Stimulated activated CD8-positive, alpha-beta memory T cell treated with anti-CD3 and anti-CD28 coated beads, Interleukin-15, amount 100 ng/mL, for 1 hour (primary cell): ENCODE measurements around the gene STAG3.
"Not testable (repeated sequence)": the region's sequence is repeated elsewhere in the genome, so short reads cannot be mapped to it uniquely, and the experiment has no call there.

Source experiments
- DNase-seq: peaks from one replicate; pipeline ENCODE4 v3.0.0-alpha.2; 2020; ENCODE audit warnings: low read depth

The STAG3 gene

DNA sequence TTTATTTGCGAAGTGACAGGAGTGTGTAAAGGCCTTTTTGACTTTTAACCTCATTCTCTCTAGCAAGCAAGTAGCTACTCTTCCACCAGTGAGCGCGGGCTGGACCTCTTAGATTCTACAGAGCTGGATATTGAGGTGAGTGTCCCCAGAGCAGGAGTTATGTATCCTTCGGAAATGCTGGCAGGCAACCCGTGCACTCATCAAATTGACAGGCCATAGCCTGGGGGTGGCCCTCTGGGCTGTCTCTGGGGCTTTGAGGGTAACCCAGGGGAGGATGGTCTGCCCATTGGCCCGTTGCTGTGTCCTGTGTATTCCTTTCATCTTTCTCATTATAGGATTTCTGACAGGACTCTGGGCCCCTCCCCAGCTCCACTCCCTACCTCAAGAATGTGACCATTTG lies 36.0 kb downstream of the STAG3 start:
- no peak for DNase-seq

DNA sequence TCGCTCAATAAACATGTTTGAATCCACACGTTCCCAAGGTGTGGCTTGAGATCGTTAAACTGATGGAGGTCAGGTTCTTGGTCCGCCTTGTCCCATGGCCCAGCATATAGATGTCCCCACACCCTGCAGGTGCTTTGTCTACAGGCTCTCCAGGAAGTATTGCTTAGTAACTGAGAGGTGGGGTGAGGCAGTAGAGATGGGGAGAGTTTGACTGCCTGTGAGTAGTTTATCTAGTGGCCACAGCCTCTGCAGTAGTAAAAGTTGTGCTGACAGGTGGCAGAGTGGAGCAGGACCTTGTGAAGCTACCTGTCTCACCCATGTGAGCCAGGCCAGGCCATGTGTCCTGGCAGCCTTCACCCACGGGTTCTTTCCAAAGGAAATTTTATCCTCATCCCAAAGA lies 36.6 kb downstream of the STAG3 start:
- DNase-seq: not testable (repeated sequence)

- DNase-seq: no peak
These were observed 38.2 kb downstream of the STAG3 start for GRCh38 chr7:100215895-100216294.

DNA sequence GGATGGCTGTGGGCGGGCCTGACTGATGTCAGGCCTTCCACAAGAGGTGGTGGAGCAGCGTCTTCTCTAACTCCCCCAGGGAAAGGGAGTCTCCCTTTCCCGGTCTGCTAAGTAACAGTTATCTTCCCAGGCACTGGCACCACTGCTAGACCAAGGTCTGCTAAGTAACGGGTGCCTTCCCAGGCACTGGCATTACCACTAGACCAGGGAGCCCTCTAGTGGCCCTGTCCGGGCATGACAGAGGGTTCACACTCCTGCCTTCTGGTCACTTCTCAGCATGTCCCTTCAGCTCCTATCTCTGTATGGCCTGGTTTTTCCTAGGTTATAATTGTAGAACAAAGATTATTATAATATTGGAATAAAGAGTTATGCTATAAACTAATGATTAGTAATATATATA lies 40.2 kb downstream of the STAG3 start:
- peak; percentile 74 for DNase-seq

- DNase-seq: no peak
These were observed 41.6 kb downstream of the STAG3 start for GRCh38 chr7:100219271-100219737.

- not testable (repeated sequence) for DNase-seq
These were observed 42.3 kb downstream of the STAG3 start, which contains the start of gene PVRIG for GRCh38 chr7:100219801-100220585. Gene PVRIG, plus strand, starts transcription at chr7:100219949. Its CDS starts 22 bp downstream, at chr7:100219971.

DNA sequence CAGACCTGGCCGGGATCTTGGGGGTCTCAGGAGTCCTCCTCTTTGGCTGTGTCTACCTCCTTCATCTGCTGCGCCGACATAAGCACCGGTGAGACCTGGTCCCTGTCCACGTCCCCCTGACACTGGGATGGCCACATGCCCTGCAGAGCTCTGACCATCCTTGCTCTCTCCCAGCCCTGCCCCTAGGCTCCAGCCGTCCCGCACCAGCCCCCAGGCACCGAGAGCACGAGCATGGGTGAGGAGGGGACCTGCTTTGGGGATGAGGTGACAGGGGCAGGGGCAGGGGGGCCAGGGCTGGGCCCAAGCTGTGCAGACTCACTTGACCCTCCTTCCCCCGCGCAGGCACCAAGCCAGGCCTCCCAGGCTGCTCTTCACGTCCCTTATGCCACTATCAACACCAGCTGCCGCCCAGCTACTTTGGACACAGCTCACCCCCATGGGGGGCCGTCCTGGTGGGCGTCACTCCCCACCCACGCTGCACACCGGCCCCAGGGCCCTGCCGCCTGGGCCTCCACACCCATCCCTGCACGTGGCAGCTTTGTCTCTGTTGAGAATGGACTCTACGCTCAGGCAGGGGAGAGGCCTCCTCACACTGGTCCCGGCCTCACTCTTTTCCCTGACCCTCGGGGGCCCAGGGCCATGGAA lies 43.0 kb downstream of the STAG3 start:
- DNase-seq: no peak

- DNase-seq: peak; percentile 59
These were observed 43.6 kb downstream of the STAG3 start for GRCh38 chr7:100221231-100221718.

GRCh38 chr7:100221767-100222444 lies 44.2 kb downstream of the STAG3 start:
- DNase-seq: no peak

DNA sequence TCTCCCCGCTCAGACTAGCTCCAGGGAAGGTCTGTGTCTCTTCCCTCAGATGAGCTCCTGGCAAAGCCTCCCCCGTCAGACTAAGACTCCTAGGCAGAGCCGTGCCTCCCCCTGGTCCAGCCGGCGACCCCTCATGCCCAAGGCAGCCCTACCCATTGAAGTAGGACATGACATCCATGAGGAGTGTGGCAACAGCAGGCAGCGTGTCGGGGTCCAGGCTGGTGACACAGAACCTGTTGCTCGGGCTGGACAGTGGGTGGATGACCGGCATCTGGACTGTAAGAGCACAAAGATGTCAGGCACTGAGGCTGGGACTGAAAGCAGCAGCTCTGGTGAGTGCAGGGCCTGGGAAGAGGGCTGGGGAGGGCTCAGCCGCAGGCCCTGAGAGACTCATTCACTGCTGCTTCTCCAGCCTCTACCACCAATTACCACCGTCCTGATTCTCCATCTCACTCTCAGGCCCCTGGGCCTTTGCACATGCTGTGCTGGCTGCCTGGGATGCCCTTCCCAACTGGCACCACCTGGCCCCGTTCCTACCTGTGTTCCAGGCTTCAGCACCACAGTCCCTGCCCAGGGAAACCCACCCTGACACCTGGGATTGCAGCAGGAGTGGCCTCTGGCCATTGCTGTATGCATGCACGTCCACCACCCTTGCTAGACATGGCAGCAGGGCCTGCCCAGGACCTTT lies 44.9 kb downstream of the STAG3 start:
- DNase-seq: no peak

GRCh38 chr7:100223376-100223927 lies 45.7 kb downstream of the STAG3 start:
- DNase-seq: not testable (repeated sequence)

GRCh38 chr7:100224891-100225290 lies 47.2 kb downstream of the STAG3 start:
- not testable (repeated sequence) for DNase-seq

GRCh38 chr7:100234660-100235317 lies 57.1 kb downstream of the STAG3 start:
- DNase-seq: not testable (repeated sequence)

GRCh38 chr7:100239975-100240374 lies 62.3 kb downstream of the STAG3 start:
- DNase-seq: not testable (repeated sequence)

DNA sequence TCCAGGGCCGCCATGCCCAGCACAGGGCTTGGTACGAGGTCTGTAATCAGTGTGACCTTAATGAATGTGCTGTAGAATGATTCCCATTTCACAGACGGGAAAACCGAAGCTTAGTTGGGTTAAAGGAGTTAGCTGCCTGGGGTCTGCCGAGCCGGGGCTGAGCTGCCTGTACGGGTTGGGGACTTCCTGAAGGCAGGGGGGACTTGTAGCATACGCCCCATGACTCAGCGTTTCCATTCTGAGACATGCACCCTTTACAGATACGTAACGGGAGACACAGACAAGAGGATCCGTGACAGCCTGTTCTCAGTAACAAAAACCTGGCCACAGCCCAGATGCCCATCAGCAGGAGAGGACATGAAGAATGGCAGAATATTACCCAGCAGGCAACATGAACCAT lies 65.7 kb downstream of the STAG3 start:
- not testable (repeated sequence) for DNase-seq

GRCh38 chr7:100244988-100245605 lies 67.4 kb downstream of the STAG3 start:
- not testable (repeated sequence) for DNase-seq

DNA sequence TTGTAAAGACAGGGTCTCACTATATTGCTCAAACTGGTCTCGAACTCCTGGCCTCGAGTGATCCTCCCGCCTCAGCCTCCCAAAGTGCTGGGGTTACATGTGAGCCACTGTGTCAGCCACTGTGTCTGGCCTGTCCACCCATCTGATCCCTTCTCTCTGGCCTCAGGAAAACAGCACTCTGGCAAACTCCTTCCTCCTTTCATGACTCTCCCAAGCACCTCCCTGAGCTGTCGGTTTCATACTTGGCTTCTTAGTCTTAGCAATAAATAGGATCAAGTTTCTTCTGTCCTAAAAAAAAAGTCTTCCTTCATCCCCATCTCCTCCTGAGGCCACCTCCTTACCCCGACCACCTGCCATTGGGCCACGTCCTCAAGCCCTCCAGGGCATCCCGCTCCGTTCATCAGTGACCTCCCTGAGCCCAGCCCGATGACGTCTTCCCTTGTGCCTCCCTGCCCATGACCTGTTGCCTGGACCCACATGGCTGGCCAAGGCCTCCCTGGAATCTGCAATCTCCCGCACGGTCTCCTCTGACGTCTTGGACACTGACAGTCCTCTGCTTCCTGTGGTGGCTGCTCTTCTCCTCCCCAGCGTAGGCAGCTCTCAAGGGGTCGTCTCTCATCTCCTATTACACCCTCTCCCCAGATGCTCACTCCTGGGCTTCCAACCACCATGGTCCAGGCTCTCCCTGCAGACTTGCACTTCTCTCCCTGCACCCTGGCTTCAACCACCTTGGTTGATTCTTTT lies 68.6 kb downstream of the STAG3 start:
- DNase-seq: not testable (repeated sequence)

DNA sequence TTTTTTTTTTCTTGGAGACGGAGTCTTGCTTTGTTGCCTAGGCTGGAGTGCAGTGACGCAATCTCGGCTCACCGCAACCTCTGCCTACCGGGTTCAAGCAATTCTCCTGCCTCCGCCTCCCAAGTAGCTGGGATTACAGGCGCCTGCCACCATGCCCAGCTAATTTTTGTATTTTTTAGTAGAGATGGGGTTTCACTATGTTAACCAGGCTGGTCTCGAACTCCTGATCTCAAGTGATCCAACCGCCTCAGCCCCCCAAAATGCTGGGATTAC lies 69.1 kb downstream of the STAG3 start:
- not testable (repeated sequence) for DNase-seq

GRCh38 chr7:100247152-100247757 lies 69.5 kb downstream of the STAG3 start:
- no peak for DNase-seq

GRCh38 chr7:100248483-100248882 lies 70.8 kb downstream of the STAG3 start:
- no peak for DNase-seq
